T-helper 9 cell (primary cell): Measurements from ENCODE around the gene TRIM7.
A peak's percentile ranks its signal among the peaks of the same experiment; 100 is the strongest.
"Not testable (repeated sequence)": the region's sequence is repeated elsewhere in the genome, so short reads cannot be mapped to it uniquely, and the experiment has no call there.

ENCODE experiments used
- DNase-seq: peaks from one replicate; pipeline ENCODE4 v3.0.0-alpha.2; 2020

Gene TRIM7

DNA sequence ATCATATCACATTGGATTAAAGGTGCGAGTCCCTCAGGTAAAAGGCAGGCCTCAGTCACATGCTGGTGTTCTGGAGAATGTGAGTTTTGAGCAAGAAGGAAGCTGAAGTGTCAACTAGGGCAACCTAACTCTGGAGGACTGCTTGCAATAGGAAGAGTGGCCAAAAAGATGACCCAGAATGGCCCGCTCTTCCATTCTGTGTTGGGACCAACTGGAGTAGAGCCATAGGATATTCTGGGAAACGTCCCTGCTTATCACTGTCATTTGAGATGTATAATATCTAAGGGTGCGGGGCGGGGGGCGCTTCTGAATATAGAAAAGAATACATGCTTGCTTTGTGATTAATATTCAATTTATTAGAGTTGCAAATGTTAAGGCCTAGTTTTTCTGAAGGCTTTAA is 7.1 kb upstream of the TRIM7 start:
- DNase-seq: no peak

DNA sequence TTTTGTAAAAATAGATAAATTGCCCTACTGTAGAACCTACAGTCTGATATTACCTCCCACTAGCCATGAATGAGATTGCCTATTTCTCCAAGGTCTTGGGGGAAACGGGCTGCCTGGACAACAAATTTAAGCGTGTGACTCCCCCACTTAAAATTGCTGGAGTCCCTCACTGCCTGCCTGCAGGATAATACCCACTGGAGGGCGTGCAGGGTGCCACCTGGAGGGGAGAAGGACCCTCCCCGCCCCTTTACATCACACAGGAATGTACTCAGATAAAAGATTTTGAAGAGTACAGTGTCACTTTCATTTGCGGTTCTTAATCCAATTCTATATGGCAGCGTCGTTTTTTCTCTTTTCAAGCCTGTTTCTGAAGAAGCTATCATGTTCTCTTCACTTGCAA is 6.2 kb upstream of the TRIM7 start:
- no peak for DNase-seq

DNA sequence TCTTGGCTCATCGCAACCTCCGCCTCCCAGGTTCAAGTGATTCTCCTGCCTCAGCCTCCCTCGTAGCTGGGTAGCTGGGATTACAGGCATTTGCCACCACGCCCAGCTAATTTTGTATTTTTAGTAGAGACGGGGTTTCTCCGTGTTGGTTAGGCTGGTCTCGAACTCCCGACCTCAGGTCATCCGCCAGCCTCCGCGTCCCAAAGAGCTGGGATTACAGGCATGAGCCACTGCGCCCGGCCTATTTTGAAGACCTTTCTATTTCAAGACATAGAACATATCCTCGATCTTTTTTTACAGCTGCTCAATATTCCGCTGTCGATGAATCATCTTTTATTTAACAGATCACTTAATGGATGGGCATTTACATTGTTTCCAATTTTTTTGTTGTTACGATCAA is 5.7 kb upstream of the TRIM7 start:
- not testable (repeated sequence) for DNase-seq

GRCh38 chr5:181210148-181210547 is 5.2 kb upstream of the TRIM7 start:
- DNase-seq: not testable (repeated sequence)

GRCh38 chr5:181209006-181209405 is 4.0 kb upstream of the TRIM7 start:
- DNase-seq: not testable (repeated sequence)

DNA sequence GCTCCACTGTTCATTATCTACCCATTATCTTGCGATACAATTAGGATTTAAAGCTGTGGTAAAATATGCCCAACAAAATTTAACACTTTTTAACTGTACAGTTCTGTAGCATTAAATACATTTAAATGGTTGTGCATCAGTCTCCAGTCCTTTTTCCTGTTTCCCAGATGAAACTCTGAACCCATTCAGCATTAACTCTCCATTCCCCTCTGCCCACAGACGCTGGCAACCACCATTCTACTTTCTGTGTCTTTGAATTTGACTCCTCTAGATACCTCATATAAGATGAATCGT is 2.9 kb upstream of the TRIM7 start:
- no peak for DNase-seq

- DNase-seq: peak; percentile 53
Observed at GRCh38 chr5:181207214-181207959, 2.4 kb upstream of the TRIM7 start.

- no peak for DNase-seq
Observed at GRCh38 chr5:181205761-181206649, 1.0 kb upstream of the TRIM7 start.

GRCh38 chr5:181204113-181204825 is 727 bp downstream of the TRIM7 start:
- DNase-seq: no peak

GRCh38 chr5:181203777-181204112 is 1.3 kb downstream of the TRIM7 start:
- no peak for DNase-seq

GRCh38 chr5:181203093-181203711 is 1.8 kb downstream of the TRIM7 start:
- no peak for DNase-seq

- no peak for DNase-seq
Observed at GRCh38 chr5:181200816-181201215, 4.2 kb downstream of the TRIM7 start.

GRCh38 chr5:181199881-181200638 is 4.9 kb downstream of the TRIM7 start:
- DNase-seq: no peak

DNA sequence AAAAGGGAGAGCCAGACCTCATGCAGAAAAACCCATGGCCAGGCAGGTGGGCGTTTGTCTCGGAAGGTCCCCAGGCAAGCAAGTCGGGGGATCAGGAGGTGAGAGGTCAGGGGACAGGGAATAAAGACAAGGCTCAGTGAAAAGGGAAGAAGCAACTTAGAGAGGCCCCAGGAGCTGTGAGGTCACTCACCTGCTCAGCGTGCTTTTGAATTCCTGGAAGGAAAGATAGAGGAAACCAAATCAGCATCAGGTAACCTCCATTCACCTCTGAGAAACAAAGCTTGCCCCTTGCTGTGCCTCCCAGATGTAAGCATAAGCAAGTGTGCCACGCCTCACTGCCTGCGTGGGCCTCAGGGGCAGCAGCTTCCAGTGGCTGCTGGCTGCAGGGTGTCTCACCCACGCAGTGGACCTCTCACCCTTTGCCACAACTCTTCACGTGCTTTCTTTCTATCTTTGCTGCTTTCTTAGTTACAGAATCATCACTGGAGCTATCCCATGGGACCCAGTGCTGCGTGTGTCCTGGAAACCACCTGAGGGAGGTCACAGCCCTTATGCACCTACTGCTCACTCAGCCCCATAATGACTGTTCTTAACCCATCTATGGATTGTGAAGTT is 6.0 kb downstream of the TRIM7 start:
- DNase-seq: no peak

DNA sequence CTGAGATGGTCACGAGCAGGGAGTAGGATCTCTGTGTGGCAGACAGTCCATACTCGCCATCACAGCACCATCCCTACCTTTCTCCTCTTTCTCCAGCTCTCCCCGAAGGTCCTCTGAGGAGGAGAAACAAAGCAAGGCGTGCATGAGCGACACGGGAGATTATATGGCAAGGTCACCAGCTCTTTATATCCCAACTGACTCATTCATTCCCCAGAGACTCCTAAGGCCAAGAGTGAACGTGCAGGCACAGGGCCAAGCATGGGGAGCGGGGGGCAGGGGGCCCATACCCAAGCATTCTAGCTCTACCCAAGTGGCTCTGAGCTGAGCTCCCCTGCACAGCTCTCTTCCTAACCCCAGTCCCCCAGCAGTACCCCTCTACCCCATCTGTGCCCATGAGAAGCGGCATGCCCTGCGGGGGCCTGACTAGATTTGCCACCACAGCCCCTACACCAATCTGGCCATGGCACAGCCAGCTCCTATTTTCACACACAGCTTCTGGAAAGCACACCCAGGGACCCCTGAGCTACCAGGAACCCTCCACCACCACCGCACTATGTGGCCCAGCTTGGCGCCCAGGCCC is 6.8 kb downstream of the TRIM7 start:
- no peak for DNase-seq

GRCh38 chr5:181197326-181197951 is 7.6 kb downstream of the TRIM7 start:
- DNase-seq: no peak

GRCh38 chr5:181195249-181195761 is 9.7 kb downstream of the TRIM7 start:
- DNase-seq: no peak

DNA sequence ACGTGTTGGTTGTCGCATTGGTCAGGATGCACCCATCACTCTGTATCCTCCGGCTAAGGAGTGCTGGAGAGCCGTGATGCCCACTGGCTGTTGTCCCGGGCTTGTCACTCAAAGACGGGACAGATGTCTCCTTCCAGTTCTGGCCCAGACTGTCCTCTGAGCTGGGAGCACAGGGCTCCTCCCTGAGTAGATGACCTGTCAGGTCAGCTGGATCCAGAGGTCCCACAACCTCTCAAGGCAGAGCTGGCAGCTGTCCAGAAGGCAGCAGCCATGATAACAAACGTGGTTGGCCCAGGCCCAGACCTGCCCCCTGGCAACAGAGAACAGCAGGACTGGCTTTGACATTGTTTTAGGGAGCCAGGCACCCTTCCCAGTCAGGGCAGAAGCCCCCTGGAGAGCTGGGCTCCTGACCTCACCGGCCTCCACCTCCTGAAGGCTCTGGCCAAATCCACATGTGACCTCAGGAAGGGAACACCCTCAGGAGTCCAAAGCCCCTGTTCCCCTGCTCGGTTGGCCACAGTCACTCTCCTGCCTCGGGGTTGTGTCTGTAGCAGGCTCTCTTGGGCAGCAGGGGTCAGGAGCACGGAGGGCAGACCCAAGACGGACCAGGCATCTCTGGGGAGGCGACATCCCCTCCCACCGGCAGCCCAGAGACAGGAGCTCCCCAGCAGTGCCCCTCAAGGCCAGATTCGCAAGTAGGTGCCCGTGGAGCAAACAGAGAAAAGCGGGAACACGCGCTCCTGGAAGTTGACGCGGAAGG is 10.3 kb downstream of the TRIM7 start:
- no peak for DNase-seq

GRCh38 chr5:181193656-181194055 is 11.3 kb downstream of the TRIM7 start:
- DNase-seq: no peak
